Activated T-cell treated with anti-CD3 and anti-CD28 coated beads for 24 hours (primary cell): ENCODE measurements around the gene TEKT5.
A peak's percentile ranks its signal among the peaks of the same experiment; 100 is the strongest.
"Not testable (repeated sequence)": the region's sequence is repeated elsewhere in the genome, so short reads cannot be mapped to it uniquely, and the experiment has no call there.

Source experiments
- DNase-seq: peaks from one replicate; pipeline ENCODE4 v3.0.0-alpha.2; 2020; ENCODE audit warnings: low read depth

Gene TEKT5

GRCh38 chr16:10694830-10695229, at the start of gene TEKT5:
Gene TEKT5 (minus strand): TSS chr16:10694930. CDS start chr16:10694873, 57 bp downstream.
- no peak for DNase-seq

GRCh38 chr16:10743610-10744369, 49.1 kb upstream of the TEKT5 start, which contains the start of gene NUBP1:
Gene NUBP1 (plus strand): TSS chr16:10743842. CDS start chr16:10743864, 22 bp downstream.
- peak; percentile 100 for DNase-seq

DNA sequence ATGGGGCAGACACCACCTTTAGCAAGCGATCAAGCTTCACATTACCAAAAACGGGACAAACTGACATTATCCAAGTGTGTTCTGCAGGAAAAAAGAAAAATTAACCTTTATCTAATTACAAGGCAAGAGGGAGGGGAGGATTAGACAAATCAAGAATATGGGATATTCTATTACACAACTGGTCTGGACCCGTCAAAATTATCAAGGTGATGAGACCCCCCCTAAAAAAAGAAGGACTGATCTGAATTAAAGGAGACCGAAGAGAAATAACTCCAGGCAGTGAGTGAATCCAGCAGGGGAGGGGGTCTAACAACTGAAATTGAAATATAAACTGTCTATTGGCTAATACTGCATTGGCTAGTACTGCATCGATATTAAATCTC, 48.5 kb upstream of the TEKT5 start:
- no peak for DNase-seq

DNA sequence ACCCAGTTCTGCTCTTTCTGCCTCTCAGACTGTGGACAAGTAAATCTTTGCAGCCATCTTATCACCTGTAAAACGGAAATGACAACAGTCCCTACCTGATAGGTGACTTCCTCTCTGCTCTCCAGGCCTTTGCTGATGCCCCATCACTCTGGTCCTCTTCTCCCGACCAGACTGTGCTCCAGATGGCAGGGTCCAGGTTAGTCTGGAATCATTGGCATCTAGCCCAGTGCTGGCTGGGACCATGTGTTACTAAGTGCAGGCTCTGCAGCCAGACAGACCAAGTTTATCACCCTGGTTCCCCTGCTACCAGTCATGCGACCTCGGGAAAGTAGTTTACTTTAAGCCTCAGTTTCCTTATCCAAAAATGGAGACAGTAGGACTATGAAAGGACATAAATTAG, 47.1 kb upstream of the TEKT5 start:
- no peak for DNase-seq

DNA sequence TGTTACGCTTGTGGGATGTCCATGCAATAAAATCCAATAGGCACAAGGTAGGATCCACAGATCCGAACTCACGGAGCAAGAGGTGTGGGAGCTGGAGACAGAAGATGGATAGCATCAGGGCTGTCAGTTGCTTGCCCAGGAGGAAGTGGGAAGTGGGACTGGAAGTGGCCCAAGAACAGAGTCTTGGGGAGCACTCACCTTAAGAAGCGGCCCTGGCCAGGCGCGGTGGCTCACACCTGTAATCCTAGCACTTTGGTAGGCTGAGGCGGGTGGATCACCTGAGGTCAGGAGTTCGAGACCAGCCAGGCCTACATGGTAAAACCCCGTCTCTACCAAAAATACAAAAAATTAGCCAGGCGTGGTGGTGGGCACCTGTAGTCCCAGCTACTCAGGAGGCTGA, 46.5 kb upstream of the TEKT5 start:
- DNase-seq = not testable (repeated sequence)

GRCh38 chr16:10740845-10741208, 46.1 kb upstream of the TEKT5 start:
- DNase-seq = no peak

DNA sequence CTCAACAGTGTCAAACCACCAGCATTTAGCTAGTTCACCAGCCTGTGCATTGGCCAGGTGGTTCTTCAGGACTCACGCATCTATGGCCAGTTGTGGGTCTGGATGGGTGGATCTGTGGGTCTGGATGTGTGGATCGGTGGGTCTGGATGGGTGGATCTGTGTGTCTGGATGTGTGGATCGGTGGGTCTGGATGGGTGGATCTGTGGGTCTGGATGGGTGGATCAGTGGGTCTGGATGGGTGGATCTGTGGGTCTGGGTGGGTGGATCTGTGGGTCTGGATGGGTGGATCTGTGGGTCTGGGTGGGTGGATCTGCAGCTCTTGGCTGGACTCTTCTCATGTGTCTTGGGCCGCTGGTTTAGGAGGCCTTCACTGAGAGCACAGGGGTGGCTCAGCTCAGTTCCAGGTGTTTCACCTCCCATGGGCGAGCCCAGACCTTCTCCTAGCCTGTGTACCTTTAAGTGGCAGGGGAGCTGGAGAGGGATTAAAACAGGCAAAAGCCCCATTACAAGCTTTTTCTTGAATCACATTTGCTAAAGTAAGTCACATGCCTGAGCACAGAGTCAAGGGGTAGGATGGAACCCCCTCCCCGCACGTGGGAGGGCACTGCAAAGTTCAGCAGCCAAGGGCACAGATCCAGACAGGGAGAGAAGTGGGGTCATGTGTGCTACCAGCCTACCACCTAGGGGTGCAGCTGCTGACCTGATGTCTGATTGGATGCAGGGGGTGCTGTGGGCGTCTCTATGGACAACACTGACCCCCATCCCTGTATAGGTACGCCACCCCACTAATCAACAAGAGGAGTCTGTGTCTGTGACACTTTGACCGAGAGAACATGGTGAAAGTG, 45.5 kb upstream of the TEKT5 start:
- no peak for DNase-seq

- DNase-seq = peak; percentile 16
Observed at GRCh38 chr16:10738231-10739077, 43.7 kb upstream of the TEKT5 start.

DNA sequence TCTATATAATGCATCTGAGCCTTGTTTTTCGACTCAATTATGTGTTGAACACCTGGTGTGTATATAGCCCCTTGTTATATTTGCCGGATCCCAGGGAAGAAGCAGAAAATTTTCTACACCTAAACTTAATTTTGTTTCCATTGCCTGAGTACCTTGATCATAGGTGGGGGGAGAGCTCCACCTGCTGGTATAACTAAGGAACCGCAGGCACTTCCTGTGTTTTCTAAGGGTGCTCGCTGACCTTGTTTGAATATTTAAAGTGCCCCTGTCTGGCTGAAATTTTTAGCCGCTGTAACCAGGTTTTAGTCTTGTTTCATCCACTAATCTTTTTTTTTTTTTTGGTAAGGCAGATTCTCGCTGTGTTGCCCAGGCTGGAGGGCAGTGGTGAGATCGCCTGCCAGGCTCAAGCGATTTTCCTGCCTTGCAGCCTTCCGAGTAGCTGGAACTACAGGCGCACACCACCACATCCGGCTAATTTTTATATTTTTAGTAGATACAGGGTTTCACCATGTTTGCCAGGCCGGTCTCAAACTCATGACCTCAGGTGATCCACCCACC, 42.4 kb upstream of the TEKT5 start:
- peak; percentile 67 for DNase-seq

GRCh38 chr16:10731790-10732189, 37.1 kb upstream of the TEKT5 start:
- no peak for DNase-seq

DNA sequence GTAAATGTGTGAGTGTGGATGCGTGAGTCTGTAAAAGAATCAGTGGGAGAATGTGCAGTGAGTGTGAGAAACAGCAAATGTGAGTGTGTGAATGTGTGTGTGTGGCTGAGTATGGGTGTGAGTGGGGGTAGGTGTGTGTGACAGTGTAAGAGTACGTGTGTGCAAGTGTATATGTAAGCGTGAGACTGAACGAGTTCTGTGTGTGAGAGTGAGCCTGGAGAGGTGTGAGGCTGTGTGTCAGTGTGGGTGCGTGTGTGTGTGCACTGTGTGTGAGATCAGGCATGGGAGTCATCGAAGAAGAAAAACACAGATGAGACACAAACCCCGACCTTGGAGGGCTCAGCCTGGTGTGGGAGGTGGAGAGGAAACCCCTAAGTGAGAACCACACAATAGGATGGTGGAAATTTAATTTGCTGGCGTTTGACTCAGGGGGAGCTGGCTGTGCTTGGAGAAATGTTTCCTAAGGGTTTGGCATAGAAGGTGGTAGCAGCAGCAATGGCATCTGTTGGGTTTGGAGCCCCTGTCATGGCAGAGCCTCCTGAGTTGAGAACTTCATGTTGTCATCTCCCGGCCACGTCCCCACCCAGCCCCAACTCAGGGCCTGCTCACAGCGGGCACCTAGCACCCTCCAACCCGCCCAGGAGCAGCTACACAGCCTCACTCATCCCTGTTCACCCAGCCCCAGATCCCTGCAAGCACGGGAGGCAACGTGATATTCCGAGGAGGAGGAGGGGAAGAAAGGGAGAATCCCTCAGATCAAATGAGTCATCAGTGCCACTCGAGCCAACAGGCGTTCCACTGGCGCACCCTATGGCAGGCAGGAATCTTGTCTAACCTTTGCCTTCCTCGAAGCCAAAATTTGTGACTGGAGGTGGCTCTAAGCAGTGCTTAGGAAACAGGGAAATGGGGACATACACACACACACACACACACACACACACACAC, 34.6 kb upstream of the TEKT5 start:
- DNase-seq = no peak

- DNase-seq = no peak
Observed at GRCh38 chr16:10728003-10728887, 33.5 kb upstream of the TEKT5 start.

GRCh38 chr16:10708969-10709368, 14.2 kb upstream of the TEKT5 start:
- DNase-seq = no peak

- DNase-seq = no peak
Observed at GRCh38 chr16:10699756-10700155, 5.0 kb upstream of the TEKT5 start.

GRCh38 chr16:10694306-10694705, 424 bp downstream of the TEKT5 start:
- DNase-seq = no peak

GRCh38 chr16:10693889-10694288, 841 bp downstream of the TEKT5 start:
- DNase-seq = no peak

DNA sequence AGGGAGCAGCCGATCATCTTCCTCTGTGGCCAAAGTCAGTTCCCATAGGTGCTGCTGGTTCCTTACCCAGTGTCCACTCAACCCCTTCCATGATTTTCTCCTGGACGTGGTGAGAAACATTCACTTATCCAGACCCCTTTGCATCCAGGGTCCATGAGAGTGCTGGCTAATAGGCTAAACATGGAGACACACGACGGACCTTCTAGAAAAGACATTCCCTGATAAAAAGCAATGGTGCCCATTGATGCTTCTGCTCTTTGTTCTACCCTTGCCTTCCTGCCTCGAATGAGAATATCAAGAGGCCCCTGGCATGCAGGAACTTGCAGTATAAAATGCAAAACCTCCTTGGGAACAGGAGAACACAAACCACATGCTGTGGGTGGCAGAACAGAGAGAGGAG, 2.3 kb downstream of the TEKT5 start:
- no peak for DNase-seq

- DNase-seq = no peak
Observed at GRCh38 chr16:10688726-10689125, 6.0 kb downstream of the TEKT5 start.

DNA sequence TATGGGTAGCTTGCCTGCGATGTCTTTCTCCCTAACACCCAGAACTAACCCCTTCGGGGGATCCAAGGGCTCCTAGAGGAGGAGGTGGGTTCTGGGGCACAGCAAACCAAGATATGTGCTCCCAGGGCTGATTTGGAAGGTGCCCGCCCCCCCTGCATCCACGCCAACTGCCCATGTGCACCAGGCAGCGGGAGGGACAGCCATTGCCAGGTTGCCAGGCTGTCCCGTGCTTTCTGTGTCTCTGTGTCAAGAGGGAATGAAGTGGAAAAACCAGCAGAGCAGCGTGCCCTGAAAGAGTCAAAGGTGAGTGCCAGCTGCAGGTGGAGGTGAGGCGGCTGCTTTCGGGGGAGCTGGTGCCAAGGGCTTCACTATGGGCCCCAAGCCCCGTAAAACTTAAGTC, 6.4 kb downstream of the TEKT5 start:
- no peak for DNase-seq

DNA sequence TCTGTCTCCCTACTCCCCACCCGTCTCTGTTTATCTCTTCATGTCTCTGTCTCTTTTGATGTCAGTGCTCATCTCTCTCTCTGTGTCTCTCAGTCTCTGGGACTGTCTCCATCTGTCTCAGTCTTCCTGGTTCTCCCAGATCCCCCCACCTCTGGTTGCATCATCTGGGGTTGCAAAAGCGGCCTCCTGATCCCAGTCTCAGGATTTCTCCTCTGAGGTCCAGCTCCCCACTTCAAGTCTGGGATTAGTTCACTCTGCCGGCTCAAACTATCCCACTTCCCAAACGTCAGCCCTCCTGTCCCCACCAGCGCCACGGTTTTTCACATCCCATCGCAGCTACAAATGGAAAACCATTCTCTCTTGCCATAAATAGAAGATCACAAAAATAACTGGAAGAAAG, 9.0 kb downstream of the TEKT5 start:
- no peak for DNase-seq
